GM12878 (cell line): ENCODE results near the gene PPP6R1. TPM values are rescaled to one million over a fixed set of nuclear protein-coding genes. Genes with fewer than 3 reads are reported as not detected.

Experiments
- ATAC-seq: fragments of 200-7000 bp; cut with Tn5 transposase; 3 replicates; pipeline ENCODE4 v1.9.1; 2020; ENCODE audit warnings: mild to moderate bottlenecking, moderate library complexity
- BruUV-seq: library from RNA; stranded (reverse); fragments of 400-500 nt; replicated peaks from 2 replicates; lab custom pipeline; 2021; lab: Mats Ljungman, UMichigan
- CTCF ChIA-PET: fragments of 300-600 bp; sonication (Branson Sonifier 250); formaldehyde crosslinking; extraction: SDS; loops from one replicate; lab custom pipeline; 2021; ENCODE audit warnings: inconsistent platforms; lab: Yijun Ruan, JAX
- POLR2A ChIA-PET: fragments of 350-600 bp; formaldehyde crosslinking; extraction: SDS; loops from one replicate; lab custom pipeline; 2021; ENCODE audit warnings: inconsistent platforms; lab: Charles Lee
- RAD21 ChIA-PET: fragments of 300-600 bp; sonication (Branson Sonifier 250); formaldehyde crosslinking; loops from one replicate; lab custom pipeline; 2023; ENCODE audit warnings: antibody characterized with exemption; ENCODE audit not compliant: unreplicated experiment; lab: Charles Lee
- SMC1A ChIA-PET: fragments of 300-600 bp; sonication (Branson Sonifier 250); formaldehyde crosslinking; loops from one replicate; lab custom pipeline; 2023; ENCODE audit not compliant: unreplicated experiment, uncharacterized antibody; lab: Charles Lee
- DNase-seq: peaks from one replicate; pipeline ENCODE4 v3.0.0-alpha.2; 2011; ENCODE audit warnings: low read depth, low spot score
- FAIRE-seq: peaks from 3 replicates; lab custom pipeline; 2011; peaks lifted over from hg19 to GRCh38; lab: Jason Lieb, UNC
- H2AFZ ChIP-seq: 2 replicates; pipeline ENCODE4 v1.6.0; 2011; ENCODE audit warnings: low read depth, low read length, control low read depth; ENCODE audit not compliant: control insufficient read depth
- H3K27ac ChIP-seq: 2 replicates; pipeline ENCODE4 v1.5.1; 2011; ENCODE audit warnings: control low read depth; ENCODE audit not compliant: control insufficient read depth, insufficient read depth
- H3K27me3 ChIP-seq, 2 experiments: replicated peaks in 1 of 2; 2 replicates each; pipeline versions ENCODE4 v1.6.0 to v1.6.1; 2011; ENCODE audit warnings: low read length in 1 of 2; ENCODE audit not compliant: control insufficient read depth in 2 of 2, insufficient read depth in 2 of 2
- H3K36me3 ChIP-seq, 2 experiments: 2 replicates each; pipeline ENCODE4 v1.5.1; 2011; ENCODE audit warnings: low read length in 1 of 2; ENCODE audit not compliant: control insufficient read depth in 2 of 2, insufficient read depth in 2 of 2
- H3K4me1 ChIP-seq: 2 replicates; pipeline ENCODE4 v1.6.1; 2011; ENCODE audit warnings: mild to moderate bottlenecking, low read length, moderate library complexity, mixed read lengths; ENCODE audit not compliant: control insufficient read depth, insufficient read depth
- H3K4me2 ChIP-seq: 2 replicates; pipeline ENCODE4 v1.6.0; 2011; ENCODE audit warnings: control low read depth; ENCODE audit not compliant: control insufficient read depth, insufficient read depth
- H3K4me3 ChIP-seq: fragments of 200-600 bp; sonication (generic); 2 replicates; pipeline ENCODE4 v1.5.1; 2016
- H3K79me2 ChIP-seq: 2 replicates; pipeline ENCODE4 v1.6.0; 2011; ENCODE audit warnings: low read length; ENCODE audit not compliant: control insufficient read depth, insufficient read depth
- H3K9ac ChIP-seq: 2 replicates; pipeline ENCODE4 v1.8.0; 2011; ENCODE audit warnings: low read length, control low read depth, mixed read lengths; ENCODE audit not compliant: control insufficient read depth, insufficient read depth
- H3K9me3 ChIP-seq: replicated peaks from 3 replicates; pipeline ENCODE4 v1.5.1; 2011; ENCODE audit warnings: mild to moderate bottlenecking, low read length; ENCODE audit not compliant: control insufficient read depth, insufficient read depth
- H4K20me1 ChIP-seq: 2 replicates; pipeline ENCODE4 v1.6.0; 2011; ENCODE audit not compliant: control insufficient read depth, insufficient read depth
- BCLAF1 ChIP-seq: fragments of 450-650 bp; IDR thresholded peaks from 2 replicates; pipeline ENCODE4 v1.6.1; 2017; ENCODE audit warnings: antibody characterized with exemption, mild to moderate bottlenecking, moderate library complexity
- BMI1 ChIP-seq: fragments of 450-650 bp; IDR thresholded peaks from 2 replicates; pipeline ENCODE4 v1.6.1; 2016; ENCODE audit warnings: mild to moderate bottlenecking, moderate library complexity, borderline replicate concordance
- CBX3 ChIP-seq: fragments of 200-600 bp; sonication (generic); IDR thresholded peaks from 2 replicates; pipeline ENCODE4 v1.6.1; 2016; ENCODE audit warnings: low read depth, borderline replicate concordance
- POLR2A ChIP-seq: IDR thresholded peaks from 2 replicates; pipeline ENCODE4 v1.6.1; 2011; ENCODE audit warnings: low read depth, mild to moderate bottlenecking, low read length
- POLR2AphosphoS5 ChIP-seq: IDR thresholded peaks from 2 replicates; pipeline ENCODE4 v1.6.1; 2011; ENCODE audit warnings: mild to moderate bottlenecking, low read length, inconsistent platforms
- SKIL ChIP-seq: fragments of 450-650 bp; IDR thresholded peaks from 2 replicates; pipeline ENCODE4 v1.6.1; 2017; ENCODE audit warnings: mild to moderate bottlenecking, low read depth, inconsistent platforms; ENCODE audit not compliant: poor library complexity, severe bottlenecking
- SRF ChIP-seq, 2 experiments: IDR thresholded peaks; 2 replicates each; pipeline ENCODE4 v1.6.1; 2011; ENCODE audit warnings: low read depth in 2 of 2, low read length in 2 of 2, mild to moderate bottlenecking in 1 of 2, moderate library complexity in 1 of 2
- WGBS: methylation state at CpG from one replicate; pipeline ENCODE4 v1.1.6; 2016; ENCODE audit warnings: low lambda C conversion rate; ENCODE audit not compliant: insufficient replicate concordance, insufficient coverage; ENCODE audit errors: missing lambda C conversion rate; 5-methylcytosine and 5-hydroxymethylcytosine counted together
- in situ Hi-C: fragments of 300-500 bp; cut with MboI; formaldehyde crosslinking; loops from 9 replicates; pipeline ENCODE4 v1.14.3; 2018; ENCODE audit warnings: mixed read lengths
- intact Hi-C: fragments of 100-400 bp; cut with micrococcal nuclease; formaldehyde crosslinking; loops from one replicate; pipeline ENCODE4 v1.14.2; 2022; ENCODE audit not compliant: unreplicated experiment
- polyA plus RNA-seq, 11 experiments: library from polyadenylated mRNA; depleted of rRNA in 4 of 11; unstranded in 6 of 11; stranded (reverse) in 5 of 11; fragments of >200 nt; fragmentation: Nextera tagmentation in 4 of 11; fragmentation: Illumina TruSeq in 1 of 11; extraction: Ambion mirVana in 4 of 11; extraction: Trizol in 1 of 11; gene quantifications; 1 replicate in 1 of 11; 2 replicates in 10 of 11; pipeline versions ENCODE4 v1.2.1 to v1.2.3, GENCODE V29; 2011 to 2016; ENCODE audit warnings: inconsistent platforms in 2 of 11, missing spikeins in 2 of 11, low read depth in 1 of 11
- total RNA-seq, 4 experiments: library from RNA; depleted of rRNA in 3 of 4; stranded (reverse); fragments of >200 nt in 3 of 4; fragmentation: Illumina TruSeq in 1 of 4; extraction: Trizol in 1 of 4; gene quantifications; 2 replicates each; pipeline versions ENCODE4 v1.2.1 to v1.2.3, GENCODE V29; 2013 to 2021

The PPP6R1 gene
- total and polyA plus RNA-seq, 10 of the 15 experiments (the other 5 are each of a cell fraction or from before 2014, with no cell fraction given) = 0.80 to 173 (median 63.7) TPM

- Histone ChIP-seq H3K36me3 (peaks cover 22 to 61% of the 10 kb centered on the region in 2 experiments), H2AFZ (no peak overlapping the region), H3K27ac (no peak overlapping the region), H3K4me3 (no peak overlapping the region), H3K4me2 (no peak overlapping the region), H4K20me1 (peaks cover 3% of the 10 kb centered on the region; the same call in 1 of the 2 replicates), H3K9me3 (no peaks in the 10 kb centered on the region), H3K4me1 (peaks cover 10% of the 10 kb centered on the region), H3K27me3 (no peaks in the 10 kb centered on the region), H3K9ac (no peak overlapping the region)
- DNase-seq = no peak
- CTCF ChIA-PET = no interaction called here
- SMC1A ChIA-PET = interaction anchor here (0.9 kb wide), 1 partner anchor 9 kb away, joined by 3 read pairs; no protein-coding TSS in a partner anchor
- POLR2A ChIA-PET = interaction anchor here (0.7 kb wide), 1 partner anchor 9 kb away, joined by 5 read pairs; no protein-coding TSS in a partner anchor
- RAD21 ChIA-PET = no interaction called here
- in situ Hi-C loops = no loop called here
- ATAC-seq = no peak
- FAIRE-seq = no peak
- TF ChIP-seq BCLAF1 (no peak), SRF (IDR thresholded peaks at IDR 0.05; ENCODE audit: low read depth in 2 of 2, low read length in 2 of 2) (no peak), SKIL (no peak), CBX3 (no peak), BMI1 (no peak), POLR2AphosphoS5 (no peak), POLR2A (peak; percentile 46; the same call in 1 of the 2 replicates)
- TF ChIP-seq, all 136 proteins: peak for 1
- peaks cover 40% of the 10 kb centered on the region for H3K79me2 ChIP-seq
- WGBS = 89% methylated on average over 40 of the region's 40 CpGs
- intact Hi-C loops = no loop called here
- no TSS peak for BruUV-seq
These were observed 12.1 kb downstream of the PPP6R1 start for GRCh38 chr19:55246462-55247451.
